GM23338 (cell line): ENCODE data around the gene UNC5C. TPM values are rescaled to one million over a fixed set of nuclear protein-coding genes. Genes with fewer than 3 reads are reported as not detected.

Source experiments
- ATAC-seq: fragments of 200-7000 bp; cut with Tn5 transposase; 3 replicates; pipeline ENCODE4 v1.9.1; 2020
- DNase-seq: peaks from one replicate; pipeline ENCODE4 v3.0.0-alpha.2; 2015; ENCODE audit warnings: low spot score
- H2AFZ ChIP-seq: fragments of 200-600 bp; sonication (generic); 2 replicates; pipeline ENCODE4 v1.8.0; 2016; ENCODE audit warnings: antibody characterized with exemption, mild to moderate bottlenecking, moderate library complexity
- H3F3A ChIP-seq: fragments of 200-600 bp; sonication (generic); replicated peaks from 2 replicates; pipeline ENCODE4 v1.8.0; 2017; ENCODE audit warnings: antibody characterized with exemption, mixed run types, low read depth
- H3K27ac ChIP-seq: fragments of 200-600 bp; sonication (generic); 2 replicates; pipeline ENCODE4 v1.6.1; 2016; ENCODE audit warnings: low read depth
- H3K27me3 ChIP-seq: fragments of 200-600 bp; sonication (generic); 2 replicates; pipeline ENCODE4 v1.8.0; 2016; ENCODE audit warnings: mild to moderate bottlenecking, mixed run types, moderate library complexity; ENCODE audit not compliant: insufficient read depth
- H3K36me3 ChIP-seq: fragments of 200-600 bp; sonication (generic); 2 replicates; pipeline ENCODE4 v1.8.0; 2016; ENCODE audit warnings: mild to moderate bottlenecking; ENCODE audit not compliant: insufficient read depth
- H3K4me1 ChIP-seq: fragments of 200-600 bp; sonication (generic); 2 replicates; pipeline ENCODE4 v1.8.0; 2016; ENCODE audit warnings: mild to moderate bottlenecking, moderate library complexity; ENCODE audit not compliant: insufficient read depth
- H3K4me2 ChIP-seq: fragments of 200-600 bp; sonication (generic); 2 replicates; pipeline ENCODE4 v1.7.1; 2017; ENCODE audit warnings: mixed run types
- H3K4me3 ChIP-seq: fragments of 200-600 bp; sonication (generic); 2 replicates; pipeline ENCODE4 v1.6.1; 2016; ENCODE audit warnings: mixed run types
- H3K79me2 ChIP-seq: fragments of 200-600 bp; sonication (generic); replicated peaks from 2 replicates; pipeline ENCODE4 v1.8.0; 2017; ENCODE audit warnings: mild to moderate bottlenecking; ENCODE audit not compliant: insufficient read depth
- H3K9me2 ChIP-seq: fragments of 200-600 bp; sonication (generic); 2 replicates; pipeline ENCODE4 v1.8.0; 2017; ENCODE audit not compliant: insufficient read depth
- H4K20me1 ChIP-seq: fragments of 200-600 bp; sonication (generic); replicated peaks from 2 replicates; pipeline ENCODE4 v1.8.0; 2017; ENCODE audit warnings: mild to moderate bottlenecking; ENCODE audit not compliant: insufficient read depth
- H3K27ac Mint-ChIP-seq: 2 replicates; pipeline ENCODE4 v1.8.0; 2020; ENCODE audit warnings: inconsistent platforms, mild to moderate bottlenecking, moderate library complexity, mixed read lengths
- H3K27me3 Mint-ChIP-seq: 3 replicates; pipeline ENCODE4 v1.8.0; 2022; ENCODE audit warnings: low read depth, mild to moderate bottlenecking, moderate library complexity, mixed read lengths, inconsistent platforms; ENCODE audit not compliant: insufficient read depth, poor library complexity
- H3K36me3 Mint-ChIP-seq: 3 replicates; pipeline ENCODE4 v1.8.0; 2021; ENCODE audit warnings: low read depth, mild to moderate bottlenecking, inconsistent platforms, moderate library complexity, mixed read lengths
- H3K4me1 Mint-ChIP-seq: 3 replicates; pipeline ENCODE4 v1.8.0; 2020; ENCODE audit warnings: mild to moderate bottlenecking, inconsistent platforms, mixed read lengths
- H3K4me3 Mint-ChIP-seq: 3 replicates; pipeline ENCODE4 v1.8.0; 2021; ENCODE audit warnings: moderate library complexity, mild to moderate bottlenecking, inconsistent platforms, mixed read lengths
- H3K9me3 Mint-ChIP-seq: 3 replicates; pipeline ENCODE4 v1.8.0; 2020; ENCODE audit warnings: moderate library complexity, mild to moderate bottlenecking, inconsistent platforms, mixed read lengths
- CREB1 ChIP-seq: fragments of 250-450 bp; sonication (Bioruptor Pico); IDR thresholded peaks from 2 replicates; pipeline ENCODE4 v1.5.0; 2020; ENCODE audit warnings: low read depth, mild to moderate bottlenecking, moderate library complexity
- EZH2 ChIP-seq: fragments of 200-600 bp; sonication (generic); IDR thresholded peaks from one replicate; pipeline ENCODE4 v1.8.0; 2017; ENCODE audit warnings: antibody characterized with exemption, mild to moderate bottlenecking, low read depth; ENCODE audit not compliant: unreplicated experiment
- EZH2phosphoT487 ChIP-seq: fragments of 200-600 bp; sonication (generic); IDR thresholded peaks from one replicate; pipeline ENCODE4 v1.8.1; 2018; ENCODE audit warnings: antibody characterized with exemption; ENCODE audit not compliant: unreplicated experiment
- JUNB ChIP-seq: IDR thresholded peaks from one replicate; pipeline ENCODE4 v1.6.1; 2016; ENCODE audit warnings: antibody characterized with exemption; ENCODE audit not compliant: unreplicated experiment
- POLR2AphosphoS5 ChIP-seq: IDR thresholded peaks from 2 replicates; pipeline ENCODE4 v1.6.1; 2016; ENCODE audit warnings: antibody characterized with exemption, low read depth
- ZNF114 ChIP-seq: fragments of 250-450 bp; sonication (Bioruptor Pico); IDR thresholded peaks from 2 replicates; pipeline ENCODE4 v1.5.0; 2020; ENCODE audit warnings: mild to moderate bottlenecking, moderate library complexity
- ZNF331 ChIP-seq: fragments of 250-450 bp; sonication (Bioruptor Pico); IDR thresholded peaks from 2 replicates; pipeline ENCODE4 v1.5.0; 2020; ENCODE audit warnings: low read depth, mild to moderate bottlenecking, moderate library complexity
- polyA plus RNA-seq: library from polyadenylated mRNA; unstranded; fragments of >200 nt; fragmentation: Nextera tagmentation; extraction: Ambion mirVana; gene quantifications from 2 replicates; pipeline ENCODE4 v1.2.1, GENCODE V29; 2016
- total RNA-seq: library from RNA; depleted of rRNA; stranded (reverse); fragments of >200 nt; shearing (Covaris generic); gene quantifications from 2 replicates; pipeline ENCODE4 v1.2.3, GENCODE V29; 2014
- TF ChIP-seq, protein P1 (sequence below): IDR thresholded peaks from 2 replicates; pipeline ENCODE4 v1.6.1; 2016; ENCODE audit warnings: antibody characterized with exemption
- TF ChIP-seq, protein P2 (sequence below), 2 experiments: fragments of 200-600 bp in 1 of 2; sonication (generic) in 1 of 2; conservative IDR thresholded peaks; 2 replicates each; pipeline versions ENCODE4 v1.5.1 to v1.6.1; 2016 to 2017; ENCODE audit warnings: antibody characterized with exemption in 2 of 2, low read depth in 2 of 2, mild to moderate bottlenecking in 2 of 2, moderate library complexity in 1 of 2
- TF ChIP-seq, protein P3 (sequence below): IDR thresholded peaks from one replicate; pipeline ENCODE4 v1.6.1; 2018; ENCODE audit warnings: antibody characterized with exemption; ENCODE audit not compliant: unreplicated experiment

The UNC5C gene
- total and polyA plus RNA-seq, 2 experiments from 2014 or later = 0.08 to 0.21 TPM

DNA sequence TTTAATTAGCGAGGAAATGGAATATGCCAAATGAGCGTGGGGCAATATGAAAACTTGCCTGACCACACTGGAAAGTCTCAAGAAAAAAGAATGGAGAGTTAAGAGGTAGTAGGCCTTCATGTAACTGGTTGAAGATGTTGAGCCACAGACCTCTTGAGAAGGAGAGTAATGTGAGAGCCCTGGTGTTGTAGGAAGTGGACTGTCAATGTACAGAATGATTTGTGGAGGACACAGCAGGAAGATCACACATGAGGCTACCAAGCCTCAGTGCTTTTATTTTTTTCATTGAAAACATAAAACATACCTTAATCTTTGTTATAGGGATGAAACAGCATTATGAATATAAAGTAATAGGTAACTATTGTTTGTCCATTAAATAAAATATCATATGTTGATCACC, 331.6 kb downstream of the UNC5C start:
- H3K9me3 Mint-ChIP-seq = no peaks in the 10 kb centered on the region; the same call in 2 of the 3 replicates
- Histone ChIP-seq H4K20me1 (no peaks in the 10 kb centered on the region), H3K36me3 (no peaks in the 10 kb centered on the region), H3K27ac (no peak overlapping the region), H3K4me3 (no peak overlapping the region), H3K79me2 (no peaks in the 10 kb centered on the region), H3K4me1 (no peaks in the 10 kb centered on the region), H3K9me2 (no peaks in the 10 kb centered on the region), H2AFZ (no peak overlapping the region), H3F3A (no peaks in the 10 kb centered on the region), H3K4me2 (no peak overlapping the region), H3K27me3 (no peaks in the 10 kb centered on the region)
- H3K27ac Mint-ChIP-seq = no peak overlapping the region
- ATAC-seq = no peak
- peaks cover 16% of the 10 kb centered on the region for H3K4me1 Mint-ChIP-seq
- no peak overlapping the region for H3K4me3 Mint-ChIP-seq
- H3K27me3 Mint-ChIP-seq = no peaks in the 10 kb centered on the region
- TF ChIP-seq EZH2phosphoT487 = no peak
- no peak for TF ChIP-seq ZNF331 (CRISPR knock-in tag)
- TF ChIP-seq, protein P1, sequence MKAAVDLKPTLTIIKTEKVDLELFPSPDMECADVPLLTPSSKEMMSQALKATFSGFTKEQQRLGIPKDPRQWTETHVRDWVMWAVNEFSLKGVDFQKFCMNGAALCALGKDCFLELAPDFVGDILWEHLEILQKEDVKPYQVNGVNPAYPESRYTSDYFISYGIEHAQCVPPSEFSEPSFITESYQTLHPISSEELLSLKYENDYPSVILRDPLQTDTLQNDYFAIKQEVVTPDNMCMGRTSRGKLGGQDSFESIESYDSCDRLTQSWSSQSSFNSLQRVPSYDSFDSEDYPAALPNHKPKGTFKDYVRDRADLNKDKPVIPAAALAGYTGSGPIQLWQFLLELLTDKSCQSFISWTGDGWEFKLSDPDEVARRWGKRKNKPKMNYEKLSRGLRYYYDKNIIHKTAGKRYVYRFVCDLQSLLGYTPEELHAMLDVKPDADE = no peak
- TF ChIP-seq, protein P2, sequence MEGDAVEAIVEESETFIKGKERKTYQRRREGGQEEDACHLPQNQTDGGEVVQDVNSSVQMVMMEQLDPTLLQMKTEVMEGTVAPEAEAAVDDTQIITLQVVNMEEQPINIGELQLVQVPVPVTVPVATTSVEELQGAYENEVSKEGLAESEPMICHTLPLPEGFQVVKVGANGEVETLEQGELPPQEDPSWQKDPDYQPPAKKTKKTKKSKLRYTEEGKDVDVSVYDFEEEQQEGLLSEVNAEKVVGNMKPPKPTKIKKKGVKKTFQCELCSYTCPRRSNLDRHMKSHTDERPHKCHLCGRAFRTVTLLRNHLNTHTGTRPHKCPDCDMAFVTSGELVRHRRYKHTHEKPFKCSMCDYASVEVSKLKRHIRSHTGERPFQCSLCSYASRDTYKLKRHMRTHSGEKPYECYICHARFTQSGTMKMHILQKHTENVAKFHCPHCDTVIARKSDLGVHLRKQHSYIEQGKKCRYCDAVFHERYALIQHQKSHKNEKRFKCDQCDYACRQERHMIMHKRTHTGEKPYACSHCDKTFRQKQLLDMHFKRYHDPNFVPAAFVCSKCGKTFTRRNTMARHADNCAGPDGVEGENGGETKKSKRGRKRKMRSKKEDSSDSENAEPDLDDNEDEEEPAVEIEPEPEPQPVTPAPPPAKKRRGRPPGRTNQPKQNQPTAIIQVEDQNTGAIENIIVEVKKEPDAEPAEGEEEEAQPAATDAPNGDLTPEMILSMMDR (conservative IDR thresholded peaks at IDR 0.05; ENCODE audit: low read depth in 2 of 2) = no peak
- no peak for TF ChIP-seq CREB1 (CRISPR knock-in tag)
- TF ChIP-seq JUNB = no peak
- no peak for TF ChIP-seq ZNF114 (CRISPR knock-in tag)
- TF ChIP-seq, protein P3, sequence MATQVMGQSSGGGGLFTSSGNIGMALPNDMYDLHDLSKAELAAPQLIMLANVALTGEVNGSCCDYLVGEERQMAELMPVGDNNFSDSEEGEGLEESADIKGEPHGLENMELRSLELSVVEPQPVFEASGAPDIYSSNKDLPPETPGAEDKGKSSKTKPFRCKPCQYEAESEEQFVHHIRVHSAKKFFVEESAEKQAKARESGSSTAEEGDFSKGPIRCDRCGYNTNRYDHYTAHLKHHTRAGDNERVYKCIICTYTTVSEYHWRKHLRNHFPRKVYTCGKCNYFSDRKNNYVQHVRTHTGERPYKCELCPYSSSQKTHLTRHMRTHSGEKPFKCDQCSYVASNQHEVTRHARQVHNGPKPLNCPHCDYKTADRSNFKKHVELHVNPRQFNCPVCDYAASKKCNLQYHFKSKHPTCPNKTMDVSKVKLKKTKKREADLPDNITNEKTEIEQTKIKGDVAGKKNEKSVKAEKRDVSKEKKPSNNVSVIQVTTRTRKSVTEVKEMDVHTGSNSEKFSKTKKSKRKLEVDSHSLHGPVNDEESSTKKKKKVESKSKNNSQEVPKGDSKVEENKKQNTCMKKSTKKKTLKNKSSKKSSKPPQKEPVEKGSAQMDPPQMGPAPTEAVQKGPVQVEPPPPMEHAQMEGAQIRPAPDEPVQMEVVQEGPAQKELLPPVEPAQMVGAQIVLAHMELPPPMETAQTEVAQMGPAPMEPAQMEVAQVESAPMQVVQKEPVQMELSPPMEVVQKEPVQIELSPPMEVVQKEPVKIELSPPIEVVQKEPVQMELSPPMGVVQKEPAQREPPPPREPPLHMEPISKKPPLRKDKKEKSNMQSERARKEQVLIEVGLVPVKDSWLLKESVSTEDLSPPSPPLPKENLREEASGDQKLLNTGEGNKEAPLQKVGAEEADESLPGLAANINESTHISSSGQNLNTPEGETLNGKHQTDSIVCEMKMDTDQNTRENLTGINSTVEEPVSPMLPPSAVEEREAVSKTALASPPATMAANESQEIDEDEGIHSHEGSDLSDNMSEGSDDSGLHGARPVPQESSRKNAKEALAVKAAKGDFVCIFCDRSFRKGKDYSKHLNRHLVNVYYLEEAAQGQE = no peak
- DNase-seq = no peak
- H3K36me3 Mint-ChIP-seq = no peaks in the 10 kb centered on the region

DNA sequence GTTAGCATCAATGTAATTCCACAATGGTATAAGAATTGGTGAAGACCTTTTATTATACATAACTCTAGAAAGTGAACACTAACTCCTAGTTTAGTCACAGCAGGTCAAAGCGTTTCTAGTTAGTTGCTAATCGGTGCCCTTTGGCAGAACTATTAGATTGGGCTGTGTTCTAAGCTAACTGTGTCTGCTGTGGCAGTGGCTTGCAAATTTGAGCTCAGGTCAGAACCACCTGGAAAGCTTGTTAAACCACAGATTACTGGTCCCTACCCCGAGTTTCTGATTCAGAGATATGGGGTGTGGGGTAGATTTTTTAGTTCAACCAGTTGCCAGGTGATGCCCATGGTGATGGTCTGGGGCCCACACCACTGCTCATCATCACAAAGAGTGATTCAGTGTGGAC, 332.1 kb downstream of the UNC5C start:
- H3K9me3 Mint-ChIP-seq = no peaks in the 10 kb centered on the region; the same call in 2 of the 3 replicates
- H3K27me3 Mint-ChIP-seq = no peaks in the 10 kb centered on the region
- H3K36me3 ChIP-seq = no peaks in the 10 kb centered on the region
- no peak overlapping the region for H2AFZ ChIP-seq
- H3K4me3 Mint-ChIP-seq = no peak overlapping the region
- no peaks in the 10 kb centered on the region for H3K4me1 ChIP-seq
- H3K9me2 ChIP-seq = no peaks in the 10 kb centered on the region
- no peaks in the 10 kb centered on the region for H3K36me3 Mint-ChIP-seq
- no peaks in the 10 kb centered on the region for H3K79me2 ChIP-seq
- no peak overlapping the region for H3K27ac Mint-ChIP-seq
- H4K20me1 ChIP-seq = no peaks in the 10 kb centered on the region
- DNase-seq (no peak), ATAC-seq (no peak)
- no peaks in the 10 kb centered on the region for H3F3A ChIP-seq
- no peak overlapping the region for H3K4me2 ChIP-seq
- H3K27me3 ChIP-seq = no peaks in the 10 kb centered on the region
- no peak overlapping the region for H3K27ac ChIP-seq
- peaks cover 20% of the 10 kb centered on the region for H3K4me1 Mint-ChIP-seq
- no peak overlapping the region for H3K4me3 ChIP-seq
- no peak for TF ChIP-seq EZH2
- TF ChIP-seq POLR2AphosphoS5 = no peak
- TF ChIP-seq ZNF331 (CRISPR knock-in tag) = no peak
- TF ChIP-seq, protein P2 (conservative IDR thresholded peaks at IDR 0.05; ENCODE audit: low read depth in 2 of 2) = no peak
